HG03354 (cell line): ENCODE measurements around the gene CAMSAP2.

ENCODE experiments used
- ATAC-seq: cut with Tn5 transposase; IDR thresholded peaks from one replicate; pipeline ENCODE4 v1.9.1; 2021; ENCODE audit warnings: mild to moderate bottlenecking; ENCODE audit not compliant: unreplicated experiment, poor library complexity, severe bottlenecking

Gene CAMSAP2

GRCh38 chr1:200894712-200895442, 156.2 kb downstream of the CAMSAP2 start, which contains the start of gene INAVA:
TSS of gene INAVA (plus strand) at chr1:200894900. CDS start at chr1:200898401, 3,501 bp downstream.
- no peak for ATAC-seq

- no peak for ATAC-seq
Observed at GRCh38 chr1:200895443-200895789, 156.7 kb downstream of the CAMSAP2 start.

- peak; percentile 73 for ATAC-seq
Observed at GRCh38 chr1:200895801-200896530, 157.3 kb downstream of the CAMSAP2 start.

GRCh38 chr1:200896531-200897196, 158.0 kb downstream of the CAMSAP2 start:
- ATAC-seq, result no peak

GRCh38 chr1:200897259-200897658, 158.6 kb downstream of the CAMSAP2 start:
- ATAC-seq, result no peak

- ATAC-seq, result no peak
Observed at GRCh38 chr1:200899015-200899386, 160.3 kb downstream of the CAMSAP2 start.

GRCh38 chr1:200899451-200899915, 160.8 kb downstream of the CAMSAP2 start:
- ATAC-seq, result no peak

- ATAC-seq, result no peak
Observed at GRCh38 chr1:200899954-200900867, 161.5 kb downstream of the CAMSAP2 start.

- no peak for ATAC-seq
Observed at GRCh38 chr1:200900877-200901276, 162.2 kb downstream of the CAMSAP2 start.

- ATAC-seq, result no peak
Observed at GRCh38 chr1:200901350-200901749, 162.7 kb downstream of the CAMSAP2 start.

- ATAC-seq, result no peak
Observed at GRCh38 chr1:200901796-200902444, 163.2 kb downstream of the CAMSAP2 start.

- no peak for ATAC-seq
Observed at GRCh38 chr1:200903793-200904192, 165.1 kb downstream of the CAMSAP2 start.

GRCh38 chr1:200904772-200905171, 166.1 kb downstream of the CAMSAP2 start:
- no peak for ATAC-seq

- ATAC-seq, result peak; percentile 34
Observed at GRCh38 chr1:200905411-200906052, 166.8 kb downstream of the CAMSAP2 start.

GRCh38 chr1:200906491-200906890, 167.8 kb downstream of the CAMSAP2 start:
- no peak for ATAC-seq

GRCh38 chr1:200907611-200908097, 169.0 kb downstream of the CAMSAP2 start:
- ATAC-seq, result peak; percentile 62

GRCh38 chr1:200908191-200908868, 169.6 kb downstream of the CAMSAP2 start:
- ATAC-seq, result no peak

GRCh38 chr1:200909071-200909470, 170.4 kb downstream of the CAMSAP2 start:
- peak; percentile 29 for ATAC-seq
